Panc1 (cell line): ENCODE measurements around the gene PKD2L2. TPM values are rescaled to one million over a fixed set of nuclear protein-coding genes. Genes with fewer than 3 reads are reported as not detected.

ENCODE experiments used
- ATAC-seq: fragments of 200-7000 bp; cut with Tn5 transposase; 2 replicates; pipeline ENCODE4 v1.9.1; 2020; ENCODE audit warnings: mild to moderate bottlenecking, moderate library complexity
- BruUV-seq: library from RNA; stranded (reverse); fragments of 400-500 nt; replicated peaks from 2 replicates; lab custom pipeline; 2021; lab: Mats Ljungman, UMichigan
- CTCF ChIA-PET: fragments of 300-600 bp; sonication (Branson Sonifier 250); formaldehyde crosslinking; loops from one replicate; lab custom pipeline; 2022; ENCODE audit warnings: antibody characterized with exemption; lab: Charles Lee
- POLR2A ChIA-PET: fragments of 300-600 bp; sonication (Branson Sonifier 250); formaldehyde crosslinking; loops from one replicate; lab custom pipeline; 2022; ENCODE audit warnings: antibody characterized with exemption; lab: Charles Lee
- DNase-seq: peaks from one replicate; pipeline ENCODE4 v3.0.0-alpha.2; 2010; ENCODE audit warnings: low read depth, low spot score
- H3K27ac ChIP-seq: 2 replicates; pipeline ENCODE4 v1.5.1; 2011; ENCODE audit warnings: mild to moderate bottlenecking, low read length, inconsistent platforms
- H3K27me3 ChIP-seq: fragments of 200-500 bp; sonication (Bioruptor generic); 2 replicates; pipeline ENCODE4 v1.6.0; 2014; ENCODE audit warnings: low read length, inconsistent platforms; ENCODE audit not compliant: control insufficient read depth, insufficient read depth
- H3K36me3 ChIP-seq: fragments of 200-500 bp; sonication (Bioruptor generic); 2 replicates; pipeline ENCODE4 v1.5.1; 2014; ENCODE audit warnings: inconsistent platforms, mild to moderate bottlenecking, low read length, moderate library complexity; ENCODE audit not compliant: control insufficient read depth, insufficient read depth
- H3K4me1 ChIP-seq: 2 replicates; pipeline ENCODE4 v1.5.1; 2011; ENCODE audit warnings: inconsistent platforms, mild to moderate bottlenecking, low read length, moderate library complexity; ENCODE audit not compliant: control insufficient read depth, insufficient read depth
- H3K4me3 ChIP-seq, 2 experiments: 2 replicates each; pipeline ENCODE4 v1.5.1; 2011 to 2012; ENCODE audit warnings: low read depth in 2 of 2, low read length in 2 of 2, mild to moderate bottlenecking in 2 of 2, inconsistent platforms in 1 of 2, moderate library complexity in 1 of 2
- H3K9me3 ChIP-seq: fragments of 200-500 bp; sonication (Bioruptor generic); 2 replicates; pipeline ENCODE4 v1.5.1; 2014; ENCODE audit warnings: low read depth, mild to moderate bottlenecking, inconsistent platforms, low read length, moderate library complexity; ENCODE audit not compliant: control insufficient read depth, insufficient read depth
- POLR2AphosphoS5 ChIP-seq: IDR thresholded peaks from 2 replicates; pipeline ENCODE4 v1.6.1; 2012; ENCODE audit warnings: mild to moderate bottlenecking, low read depth, low read length, moderate library complexity
- SIN3A ChIP-seq: IDR thresholded peaks from 2 replicates; pipeline ENCODE4 v1.6.1; 2012; ENCODE audit warnings: low read depth, mild to moderate bottlenecking, low read length, moderate library complexity, borderline replicate concordance; ENCODE audit not compliant: insufficient read depth
- TCF7L2 ChIP-seq: IDR thresholded peaks from 2 replicates; pipeline ENCODE4 v1.6.1; 2011; ENCODE audit warnings: mild to moderate bottlenecking, low read depth, low read length, inconsistent platforms
- in situ Hi-C: cut with HindIII; loops from 2 replicates; pipeline ENCODE4 v1.10.0; 2016; ENCODE audit warnings: low sequenced_read_pairs, low pct_unique_long_range_greater_than_20kb
- intact Hi-C: fragments of 100-400 bp; cut with micrococcal nuclease; formaldehyde crosslinking; loops from one replicate; pipeline ENCODE4 v1.10.0; 2022; ENCODE audit not compliant: unreplicated experiment
- total RNA-seq: library from RNA; stranded (reverse); gene quantifications from one replicate; pipeline ENCODE4 v1.2.1, GENCODE V29; 2021; ENCODE audit not compliant: unreplicated experiment
- TF ChIP-seq, protein P1 (sequence below): fragments of 450-650 bp; IDR thresholded peaks from 2 replicates; pipeline ENCODE4 v1.5.1; 2017; ENCODE audit warnings: mild to moderate bottlenecking
- TF ChIP-seq, protein P2 (sequence below), 2 experiments: IDR thresholded peaks; 2 replicates each; pipeline ENCODE4 v1.6.1; 2011 to 2012; ENCODE audit warnings: low read depth in 2 of 2, control low read depth in 1 of 2, low read length in 1 of 2, mild to moderate bottlenecking in 1 of 2, moderate library complexity in 1 of 2; ENCODE audit not compliant: insufficient read depth in 1 of 2

PKD2L2 gene
- total RNA-seq, 1 experiment from 2014 or later: not detected

- ATAC-seq (no peak), DNase-seq (no peak)
- POLR2A ChIA-PET: no interaction called here
- H3K4me1 ChIP-seq: peaks cover 12% of the 10 kb centered on the region; the same call in 1 of the 2 replicates
- no peak overlapping the region for H3K27ac ChIP-seq
- intact Hi-C loops: no loop called here
- no peaks in the 10 kb centered on the region for H3K27me3 ChIP-seq
- no TSS peak for BruUV-seq
- no peaks in the 10 kb centered on the region for H3K36me3 ChIP-seq
- no peak overlapping the region for H3K4me3 ChIP-seq
- no peaks in the 10 kb centered on the region for H3K9me3 ChIP-seq
- TF ChIP-seq, protein P1, sequence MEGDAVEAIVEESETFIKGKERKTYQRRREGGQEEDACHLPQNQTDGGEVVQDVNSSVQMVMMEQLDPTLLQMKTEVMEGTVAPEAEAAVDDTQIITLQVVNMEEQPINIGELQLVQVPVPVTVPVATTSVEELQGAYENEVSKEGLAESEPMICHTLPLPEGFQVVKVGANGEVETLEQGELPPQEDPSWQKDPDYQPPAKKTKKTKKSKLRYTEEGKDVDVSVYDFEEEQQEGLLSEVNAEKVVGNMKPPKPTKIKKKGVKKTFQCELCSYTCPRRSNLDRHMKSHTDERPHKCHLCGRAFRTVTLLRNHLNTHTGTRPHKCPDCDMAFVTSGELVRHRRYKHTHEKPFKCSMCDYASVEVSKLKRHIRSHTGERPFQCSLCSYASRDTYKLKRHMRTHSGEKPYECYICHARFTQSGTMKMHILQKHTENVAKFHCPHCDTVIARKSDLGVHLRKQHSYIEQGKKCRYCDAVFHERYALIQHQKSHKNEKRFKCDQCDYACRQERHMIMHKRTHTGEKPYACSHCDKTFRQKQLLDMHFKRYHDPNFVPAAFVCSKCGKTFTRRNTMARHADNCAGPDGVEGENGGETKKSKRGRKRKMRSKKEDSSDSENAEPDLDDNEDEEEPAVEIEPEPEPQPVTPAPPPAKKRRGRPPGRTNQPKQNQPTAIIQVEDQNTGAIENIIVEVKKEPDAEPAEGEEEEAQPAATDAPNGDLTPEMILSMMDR: peak; percentile 36; the same call in 1 of the 2 replicates
- TF ChIP-seq, protein P2, sequence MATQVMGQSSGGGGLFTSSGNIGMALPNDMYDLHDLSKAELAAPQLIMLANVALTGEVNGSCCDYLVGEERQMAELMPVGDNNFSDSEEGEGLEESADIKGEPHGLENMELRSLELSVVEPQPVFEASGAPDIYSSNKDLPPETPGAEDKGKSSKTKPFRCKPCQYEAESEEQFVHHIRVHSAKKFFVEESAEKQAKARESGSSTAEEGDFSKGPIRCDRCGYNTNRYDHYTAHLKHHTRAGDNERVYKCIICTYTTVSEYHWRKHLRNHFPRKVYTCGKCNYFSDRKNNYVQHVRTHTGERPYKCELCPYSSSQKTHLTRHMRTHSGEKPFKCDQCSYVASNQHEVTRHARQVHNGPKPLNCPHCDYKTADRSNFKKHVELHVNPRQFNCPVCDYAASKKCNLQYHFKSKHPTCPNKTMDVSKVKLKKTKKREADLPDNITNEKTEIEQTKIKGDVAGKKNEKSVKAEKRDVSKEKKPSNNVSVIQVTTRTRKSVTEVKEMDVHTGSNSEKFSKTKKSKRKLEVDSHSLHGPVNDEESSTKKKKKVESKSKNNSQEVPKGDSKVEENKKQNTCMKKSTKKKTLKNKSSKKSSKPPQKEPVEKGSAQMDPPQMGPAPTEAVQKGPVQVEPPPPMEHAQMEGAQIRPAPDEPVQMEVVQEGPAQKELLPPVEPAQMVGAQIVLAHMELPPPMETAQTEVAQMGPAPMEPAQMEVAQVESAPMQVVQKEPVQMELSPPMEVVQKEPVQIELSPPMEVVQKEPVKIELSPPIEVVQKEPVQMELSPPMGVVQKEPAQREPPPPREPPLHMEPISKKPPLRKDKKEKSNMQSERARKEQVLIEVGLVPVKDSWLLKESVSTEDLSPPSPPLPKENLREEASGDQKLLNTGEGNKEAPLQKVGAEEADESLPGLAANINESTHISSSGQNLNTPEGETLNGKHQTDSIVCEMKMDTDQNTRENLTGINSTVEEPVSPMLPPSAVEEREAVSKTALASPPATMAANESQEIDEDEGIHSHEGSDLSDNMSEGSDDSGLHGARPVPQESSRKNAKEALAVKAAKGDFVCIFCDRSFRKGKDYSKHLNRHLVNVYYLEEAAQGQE (IDR thresholded peaks at IDR 0.05; ENCODE audit: insufficient read depth in 1 of 2, low read depth in 2 of 2, low read length in 1 of 2): no peak
- CTCF ChIA-PET: no interaction called here
- in situ Hi-C loops: no loop called here
These were observed 2.6 kb downstream of the PKD2L2 start for GRCh38 chr5:137891849-137892248.

DNA sequence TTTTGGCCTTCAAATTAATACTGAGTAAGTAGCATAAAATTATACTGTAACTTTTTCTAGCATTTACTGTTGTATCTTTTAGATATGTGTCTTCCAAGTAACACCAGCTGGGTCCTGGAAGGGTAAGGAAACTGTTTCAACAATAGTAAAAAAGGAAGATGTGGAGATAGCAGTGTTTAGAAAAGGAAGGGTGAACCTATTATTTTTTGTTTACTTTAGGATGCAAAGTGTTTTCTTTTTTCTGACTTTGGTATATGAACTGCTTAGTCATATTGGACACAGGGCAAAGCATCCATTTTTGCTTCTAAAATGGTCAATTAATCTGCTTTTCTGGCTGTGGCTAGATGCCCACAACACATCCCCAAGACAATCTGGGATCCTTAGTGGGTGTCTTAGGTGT, 5.3 kb downstream of the PKD2L2 start:
- Histone ChIP-seq H3K4me1 (no peaks in the 10 kb centered on the region), H3K9me3 (no peaks in the 10 kb centered on the region), H3K27ac (no peak overlapping the region), H3K36me3 (no peaks in the 10 kb centered on the region), H3K4me3 (no peak overlapping the region), H3K27me3 (no peaks in the 10 kb centered on the region)
- CTCF ChIA-PET: no interaction called here
- BruUV-seq: no TSS peak
- in situ Hi-C loops (no loop called here), intact Hi-C loops (no loop called here)
- ATAC-seq: no peak
- no peak for TF ChIP-seq POLR2AphosphoS5
- TF ChIP-seq TCF7L2: no peak
- TF ChIP-seq, protein P2 (IDR thresholded peaks at IDR 0.05; ENCODE audit: insufficient read depth in 1 of 2, low read depth in 2 of 2, low read length in 1 of 2): no peak
- TF ChIP-seq, protein P1: no peak
- no peak for TF ChIP-seq SIN3A
- DNase-seq: no peak
- POLR2A ChIA-PET: no interaction called here
